Ureter (tissue), 1 donor: ENCODE measurements around the gene LENG8. TPM values are rescaled to one million over a fixed set of nuclear protein-coding genes. Genes with fewer than 3 reads are reported as not detected.
A peak's percentile ranks its signal among the peaks of the same experiment; 100 is the strongest.

Experiments used
- DNase-seq: peaks from one replicate; pipeline ENCODE4 v3.0.0-alpha.2; 2020; ENCODE audit warnings: low spot score
- total RNA-seq: library from RNA; stranded (reverse); gene quantifications from one replicate; pipeline ENCODE4 v1.2.4, GENCODE V29; 2023
- donor health status: DM: yes; HTN: yes; CAD: no.

The LENG8 gene
- 269 TPM for total RNA-seq

DNA sequence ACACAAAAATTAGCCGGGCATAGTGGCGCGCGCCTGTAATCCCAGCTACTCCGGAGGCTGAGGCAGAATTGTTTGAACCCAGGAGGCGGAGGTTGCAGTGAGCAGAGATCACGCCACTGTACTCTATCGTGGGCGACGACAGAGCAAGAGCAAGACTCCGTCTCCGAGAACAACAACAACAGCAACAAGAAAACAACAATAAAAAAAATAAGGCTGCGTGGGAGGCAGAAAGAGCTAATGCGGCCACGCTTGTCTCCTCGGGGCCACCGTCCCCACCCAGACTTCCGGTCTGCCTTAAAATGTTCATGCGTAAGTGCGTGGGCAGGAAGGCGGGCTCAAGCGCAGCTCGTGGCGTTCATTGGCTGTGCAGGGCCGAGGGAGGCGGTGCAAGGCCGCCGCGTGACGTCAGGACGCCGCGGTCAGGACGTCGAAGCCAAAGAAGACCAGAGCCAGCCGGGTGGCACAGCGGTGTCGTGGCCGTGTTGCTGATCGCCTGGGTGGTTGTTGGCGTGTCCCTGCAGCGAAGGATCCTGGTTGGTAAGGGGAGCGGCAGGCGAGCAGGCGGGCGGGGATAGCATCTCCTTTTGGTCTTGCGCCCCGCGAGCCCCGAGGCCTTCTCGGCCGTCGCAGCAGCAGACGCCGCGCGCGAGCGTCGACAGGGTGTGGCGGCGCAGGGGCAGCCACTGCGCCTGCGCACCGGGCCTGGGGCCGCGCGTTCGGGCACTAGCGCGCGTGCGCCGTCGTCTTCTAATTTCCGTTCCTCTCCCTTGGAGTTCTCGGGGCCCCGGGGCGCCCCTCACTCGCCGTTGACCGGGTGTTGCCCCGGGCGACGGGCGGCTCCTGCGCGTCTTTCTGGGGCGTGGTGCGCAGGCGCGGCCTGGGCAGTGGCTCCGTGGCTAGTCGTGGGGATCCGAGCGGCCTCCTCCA, at the start of gene LENG8:
Gene LENG8, plus strand, starts transcription at position 426 of the 927 bp plus-strand sequence. CDS start 2,146 bp downstream, outside the sequence.
- peak; percentile 98 for DNase-seq

DNA sequence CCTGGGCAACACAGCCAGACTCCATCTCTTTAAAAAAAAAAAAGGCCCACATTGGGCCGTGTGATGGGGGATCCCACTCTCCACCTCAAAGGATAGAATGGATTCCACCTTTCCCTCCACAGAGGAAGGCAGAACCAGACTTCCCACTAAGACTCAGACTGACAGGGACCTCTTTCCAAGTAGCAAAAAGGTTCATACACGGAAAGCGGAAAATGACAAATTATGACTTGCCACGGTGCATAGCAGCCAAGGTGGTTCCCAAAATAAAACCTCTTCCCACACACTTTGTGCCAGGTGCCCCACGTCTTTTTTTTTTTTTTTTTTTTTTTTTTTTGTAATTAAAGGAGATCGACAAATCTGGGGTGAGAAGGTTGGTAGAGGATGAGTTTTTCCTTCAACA, 48.1 kb upstream of the LENG8 start:
- DNase-seq = no peak

DNA sequence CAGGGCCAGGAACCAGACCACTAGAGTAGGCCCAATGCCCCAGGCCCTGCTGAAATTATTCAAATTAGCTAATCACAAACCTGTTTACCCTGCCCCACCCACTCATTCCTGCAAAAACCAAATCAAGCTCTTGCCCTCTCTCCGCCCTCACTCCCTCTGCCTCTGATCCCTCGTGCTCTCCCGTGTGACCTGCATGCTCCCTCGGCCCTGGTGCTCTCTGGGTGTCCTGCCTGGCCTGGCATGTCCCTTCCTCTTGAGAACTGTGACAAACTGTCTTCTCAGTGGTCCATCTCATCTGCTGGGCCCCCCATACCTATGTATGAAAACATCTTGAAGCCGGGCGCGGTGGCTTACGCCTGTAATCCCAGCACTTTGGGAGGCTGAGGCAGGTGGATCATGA, 45.9 kb upstream of the LENG8 start:
- no peak for DNase-seq

DNA sequence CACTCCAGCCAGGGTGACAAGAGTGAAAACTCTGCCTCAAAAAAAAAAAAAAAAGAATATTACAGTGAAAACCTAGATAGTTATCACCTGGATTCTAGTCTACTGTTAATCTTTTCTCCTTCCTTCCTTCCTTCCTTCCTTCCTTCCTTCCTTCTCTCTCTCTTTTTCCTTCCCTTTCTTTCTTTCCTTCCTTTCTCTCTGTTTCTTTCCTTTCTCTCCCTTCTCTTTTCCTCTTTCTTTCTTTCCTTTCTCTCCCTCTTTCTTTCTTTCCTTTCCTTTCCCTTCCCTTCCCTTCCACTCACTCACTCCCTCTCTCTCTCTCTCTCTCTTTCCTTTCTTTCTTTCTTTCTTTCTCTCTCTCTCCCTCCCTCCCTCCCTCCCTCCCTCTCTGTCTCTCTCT, 43.4 kb upstream of the LENG8 start:
- DNase-seq = no peak

DNA sequence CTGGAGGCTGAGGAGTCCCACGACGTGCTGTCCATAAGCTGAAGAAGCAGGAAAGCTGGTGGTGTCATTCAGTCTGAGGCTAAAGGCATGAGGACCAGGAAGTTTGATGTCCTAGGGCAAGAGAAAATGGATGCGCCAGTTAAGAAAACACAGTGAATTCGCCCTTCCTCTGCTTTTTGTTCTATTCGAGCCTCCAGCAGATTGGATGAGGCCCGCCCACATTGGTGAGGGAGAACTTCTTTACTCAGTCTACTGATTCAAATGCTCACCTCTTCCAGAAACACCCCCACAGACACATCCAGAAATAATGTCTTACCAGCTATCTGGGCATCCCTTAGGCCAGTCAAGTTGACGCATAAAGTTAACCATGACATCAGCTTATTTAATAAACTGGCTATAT, 41.2 kb upstream of the LENG8 start:
- DNase-seq = no peak

DNA sequence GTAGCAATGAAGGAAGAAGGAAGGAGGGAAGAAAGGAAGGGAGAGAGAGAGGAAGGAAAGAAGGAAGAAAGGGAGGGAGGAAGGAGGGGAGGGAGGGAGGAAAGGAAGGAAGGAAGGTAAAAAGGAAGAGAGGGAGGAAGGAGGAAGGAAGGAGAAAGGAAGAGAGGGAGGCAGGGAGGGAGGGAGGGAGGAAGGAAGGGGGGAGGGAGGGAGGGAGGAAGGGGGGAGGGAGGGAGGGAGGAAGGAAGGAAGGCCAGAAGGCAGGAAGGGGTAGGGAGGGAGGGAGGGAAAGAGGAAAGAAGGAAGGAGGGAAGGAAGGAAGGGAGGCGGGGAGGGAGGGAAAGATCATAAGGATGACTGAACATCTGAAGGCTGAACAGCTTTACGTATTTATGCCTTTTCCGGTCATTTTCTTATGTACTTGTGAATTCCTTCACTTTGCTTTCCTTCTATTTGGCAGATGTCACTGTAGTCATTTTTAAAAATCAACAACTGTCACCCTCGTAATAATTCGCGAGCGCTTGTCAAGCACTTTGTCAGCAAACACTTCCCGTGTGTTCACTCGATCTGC, 40.5 kb upstream of the LENG8 start:
- no peak for DNase-seq

DNA sequence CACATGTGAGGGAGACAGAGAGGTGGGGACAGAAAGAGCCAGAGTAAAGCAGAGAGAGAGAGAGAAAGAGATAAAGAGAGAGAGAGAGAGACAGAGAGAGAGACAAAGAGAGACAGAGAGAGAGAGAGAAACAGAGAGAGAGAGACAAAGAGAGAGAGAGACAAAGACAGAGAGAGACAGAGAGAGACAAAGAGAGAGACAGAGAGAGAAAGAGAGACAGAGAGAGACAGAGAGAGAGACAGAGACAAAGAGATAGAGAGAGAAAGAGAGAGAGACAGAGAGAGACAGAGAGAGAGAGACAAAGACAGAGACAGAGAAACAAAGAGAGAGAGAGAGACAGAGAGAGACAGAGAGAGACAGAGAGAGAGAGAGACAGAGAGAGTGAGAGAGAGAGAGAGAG, 38.0 kb upstream of the LENG8 start:
- no peak for DNase-seq

DNA sequence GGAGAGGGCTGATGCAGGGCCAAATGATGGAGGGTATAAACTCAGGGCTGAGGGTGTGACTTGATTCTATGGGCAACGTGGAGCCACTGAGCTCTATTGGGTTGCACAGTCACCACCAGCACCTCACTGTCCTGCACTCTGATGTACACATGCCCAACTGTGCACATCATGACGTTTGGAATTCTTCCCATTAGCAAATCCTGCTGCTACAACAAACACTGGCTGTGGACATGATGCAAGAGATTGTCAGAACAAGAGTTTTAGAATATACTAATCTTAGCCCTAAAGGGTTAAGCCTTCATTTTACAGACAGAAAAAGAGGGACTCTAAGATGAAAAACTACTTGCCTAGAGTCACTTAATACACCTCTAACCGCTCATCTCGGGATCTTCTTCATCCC, 36.1 kb upstream of the LENG8 start:
- no peak for DNase-seq

DNA sequence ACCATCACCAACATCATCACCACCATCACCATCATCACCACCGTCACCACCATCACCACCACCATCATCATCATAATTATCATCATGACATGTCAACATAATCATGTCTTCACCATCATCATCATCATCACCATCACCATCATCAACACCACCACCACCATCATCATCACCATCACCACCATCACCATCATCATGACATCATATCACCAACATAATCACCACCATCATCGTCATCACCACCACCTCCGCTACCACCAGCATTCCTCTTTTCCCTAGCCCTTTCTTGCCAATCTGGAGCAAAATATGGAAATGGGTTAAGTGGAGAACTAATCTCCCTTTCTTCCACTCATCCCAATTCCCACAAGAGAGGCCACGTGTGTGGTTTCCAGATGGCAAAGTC, 34.8 kb upstream of the LENG8 start:
- DNase-seq = no peak

DNA sequence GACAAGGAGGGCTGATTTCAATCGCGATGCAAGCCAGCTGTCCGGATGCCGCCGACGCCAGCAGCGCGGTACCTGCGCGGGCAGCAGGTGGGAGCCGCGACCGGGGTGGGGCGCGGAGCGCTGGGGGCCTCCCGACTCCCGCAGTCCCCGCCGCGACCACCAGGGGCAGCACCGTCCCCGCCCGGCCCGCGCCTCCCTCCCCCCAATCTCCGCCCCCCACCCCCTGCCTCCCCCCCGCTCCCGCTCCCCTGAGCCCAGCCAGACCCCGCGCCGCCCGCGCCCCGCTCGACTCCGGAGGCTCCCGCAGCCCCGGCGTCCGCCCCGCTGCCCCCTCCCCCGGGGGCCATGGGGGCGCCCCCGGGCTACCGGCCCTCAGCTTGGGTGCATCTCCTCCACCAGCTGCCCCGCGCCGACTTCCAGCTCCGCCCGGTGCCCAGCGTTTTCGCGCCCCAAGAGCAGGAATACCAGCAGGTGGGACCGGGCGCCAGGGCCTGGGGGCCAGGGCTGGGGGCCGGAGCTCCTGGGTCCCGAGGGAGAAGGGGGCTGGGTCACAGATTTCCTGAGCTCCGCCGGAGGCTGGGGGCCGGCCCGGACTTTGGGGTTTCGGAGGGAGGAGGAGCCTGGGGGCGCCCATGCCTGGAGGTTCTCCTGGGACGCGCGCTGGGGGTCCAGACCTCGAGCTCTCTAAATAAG, 33.6 kb upstream of the LENG8 start, which contains the start of gene TTYH1:
Gene TTYH1, plus strand, starts transcription at position 257 of the 693 bp plus-strand sequence. Its CDS starts 89 bp downstream, at position 346.
- DNase-seq = no peak

DNA sequence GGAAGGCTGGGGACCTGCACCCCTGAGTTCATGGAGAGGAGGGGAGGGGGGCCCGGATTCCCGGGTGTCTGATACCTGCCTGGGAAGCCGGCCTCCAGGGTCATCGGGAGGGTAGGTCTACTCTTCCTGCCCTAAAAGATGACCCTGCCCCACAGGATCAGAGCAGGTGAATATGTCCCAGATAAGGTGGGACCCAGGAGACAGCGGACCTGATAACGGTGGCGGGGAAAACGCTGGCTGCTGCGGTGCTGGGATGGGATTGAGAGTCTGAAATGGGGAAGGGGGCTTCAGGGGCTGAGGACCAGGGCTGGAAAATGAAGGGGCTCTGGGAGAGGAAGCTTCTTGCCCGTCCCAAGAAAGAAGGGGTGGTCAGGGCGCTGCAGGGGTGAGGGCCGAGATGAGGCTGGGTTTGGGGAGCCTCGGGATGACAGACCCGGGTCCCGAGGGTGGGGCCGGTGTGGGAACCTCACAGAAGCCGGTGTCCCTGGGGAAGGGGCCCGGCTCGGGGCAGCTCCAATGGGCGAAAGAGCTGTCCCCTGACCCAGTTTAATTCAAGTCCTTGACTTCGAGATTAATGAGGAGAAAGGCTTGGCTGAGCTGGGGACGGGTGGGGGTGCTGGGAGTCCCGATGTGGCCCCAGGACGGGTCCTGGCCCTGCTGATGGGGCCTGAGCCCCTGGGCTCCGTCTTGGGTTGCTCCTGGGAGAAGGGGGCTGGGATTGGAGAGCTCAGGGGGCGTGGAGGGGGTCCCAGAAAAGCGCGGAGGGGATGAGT, 32.9 kb upstream of the LENG8 start:
- no peak for DNase-seq

DNA sequence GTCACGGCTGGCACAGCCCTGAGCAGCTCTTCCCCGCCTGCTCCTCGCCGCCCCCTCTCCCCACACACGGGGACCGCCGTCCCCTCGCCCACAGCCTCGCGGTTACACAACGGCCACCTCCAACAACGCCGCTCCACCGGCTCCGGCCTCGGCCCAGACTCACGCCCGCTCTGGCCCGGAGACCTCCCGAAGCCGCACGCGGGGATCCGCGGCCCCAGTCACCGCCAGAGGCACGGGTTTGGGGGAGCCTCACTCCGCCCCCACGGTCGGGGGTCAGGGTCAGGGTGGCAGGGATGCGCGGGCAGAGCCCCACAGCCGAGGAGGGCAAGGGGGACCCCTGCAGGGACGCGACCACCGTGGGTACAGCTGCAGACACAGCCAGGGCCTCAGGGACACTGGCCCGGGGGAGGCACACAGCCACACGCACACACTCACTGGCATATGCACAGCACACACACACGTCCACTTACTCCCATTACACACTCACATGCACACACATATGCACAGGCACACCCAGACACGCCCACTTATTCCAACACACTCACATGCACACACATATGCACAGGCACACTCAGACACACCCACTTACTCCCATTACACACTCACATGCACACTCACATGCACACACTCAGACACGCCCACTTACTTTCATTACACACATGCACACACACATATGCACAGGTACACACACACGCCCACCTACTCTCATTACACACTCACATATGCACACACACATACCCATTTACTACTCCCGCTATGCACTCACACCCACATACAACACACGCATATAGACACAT, 32.1 kb upstream of the LENG8 start:
- no peak for DNase-seq

DNA sequence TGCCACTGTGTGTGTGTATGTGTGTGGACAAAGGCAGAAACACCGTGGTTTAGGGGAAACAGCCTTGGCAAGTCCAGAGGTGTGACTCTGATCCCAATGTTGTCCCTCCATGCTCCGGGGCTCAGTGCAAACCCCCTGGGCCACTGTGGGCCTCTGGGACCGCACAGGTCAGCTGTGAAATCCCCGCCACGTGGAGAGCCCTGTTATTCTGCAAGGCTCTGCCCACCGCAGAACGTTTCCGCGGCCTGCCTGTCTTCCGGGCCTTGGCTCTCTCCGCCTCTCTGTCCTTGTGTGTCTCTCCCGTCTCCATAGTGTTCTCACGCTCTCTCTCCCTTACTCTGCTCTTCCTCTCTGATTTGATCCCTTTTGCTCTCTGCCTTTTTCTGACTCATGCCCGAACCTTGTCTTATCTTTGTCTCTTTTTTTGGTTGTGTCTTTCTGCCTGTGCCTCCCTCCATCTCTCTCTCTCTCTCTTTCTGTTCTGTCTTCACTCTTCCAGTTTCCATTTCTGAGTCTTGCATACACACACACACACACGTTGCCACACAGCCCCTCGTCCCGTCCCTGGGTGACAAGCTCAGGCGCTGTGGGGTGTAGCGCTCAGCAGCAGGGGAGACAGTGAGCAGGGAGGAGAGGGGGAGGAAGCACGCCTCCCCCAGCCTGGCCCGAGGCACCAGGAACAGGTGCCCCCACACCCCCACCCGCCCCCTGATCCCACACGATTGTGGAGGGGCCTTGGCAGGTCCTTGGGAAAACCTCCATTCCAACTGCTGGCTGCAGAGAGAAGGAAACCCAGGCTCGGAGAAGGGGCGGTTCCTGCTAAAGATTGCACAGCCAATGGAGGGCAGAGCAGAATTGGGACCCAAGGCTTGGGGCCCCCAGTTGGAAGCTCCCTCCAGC, 30.7 kb upstream of the LENG8 start:
- no peak for DNase-seq

DNA sequence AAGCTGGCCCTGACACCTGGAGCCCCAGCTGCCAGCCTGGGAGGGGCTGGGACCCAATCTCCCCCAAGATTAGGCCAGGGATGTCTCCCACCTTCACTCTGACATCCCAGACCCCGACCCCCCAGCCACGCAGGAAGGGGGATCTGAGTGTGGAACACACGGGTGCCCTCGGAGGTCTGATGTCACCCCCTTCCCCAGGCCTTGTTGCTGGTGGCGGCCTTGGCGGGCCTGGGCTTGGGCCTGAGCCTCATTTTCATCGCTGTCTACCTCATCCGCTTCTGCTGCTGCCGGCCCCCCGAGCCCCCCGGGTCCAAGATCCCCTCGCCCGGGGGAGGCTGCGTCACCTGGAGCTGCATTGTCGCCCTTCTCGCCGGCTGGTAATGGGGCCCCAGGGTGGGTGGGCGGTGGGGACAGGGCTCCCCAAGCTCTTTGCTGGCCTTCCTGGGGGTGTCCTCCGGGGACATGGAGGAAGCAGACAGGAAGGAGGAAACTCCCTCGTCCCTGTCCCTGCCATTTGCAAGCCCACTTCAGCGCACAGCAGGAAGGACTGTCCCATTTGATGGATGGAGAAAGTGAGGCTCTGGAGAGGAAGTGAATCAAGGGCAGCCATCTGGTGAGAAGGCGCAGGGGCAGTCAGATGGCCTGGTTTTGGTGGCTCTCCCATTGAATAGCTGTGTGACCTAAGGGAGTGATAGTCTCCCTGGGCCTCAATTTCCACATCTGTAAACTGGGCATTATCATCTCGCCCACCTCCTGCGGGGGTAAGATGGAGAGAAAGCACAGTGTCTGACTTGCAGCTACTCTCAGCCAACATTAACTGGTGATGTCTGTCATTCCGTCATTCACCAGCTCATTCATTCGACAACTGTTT, 29.8 kb upstream of the LENG8 start:
- no peak for DNase-seq

DNA sequence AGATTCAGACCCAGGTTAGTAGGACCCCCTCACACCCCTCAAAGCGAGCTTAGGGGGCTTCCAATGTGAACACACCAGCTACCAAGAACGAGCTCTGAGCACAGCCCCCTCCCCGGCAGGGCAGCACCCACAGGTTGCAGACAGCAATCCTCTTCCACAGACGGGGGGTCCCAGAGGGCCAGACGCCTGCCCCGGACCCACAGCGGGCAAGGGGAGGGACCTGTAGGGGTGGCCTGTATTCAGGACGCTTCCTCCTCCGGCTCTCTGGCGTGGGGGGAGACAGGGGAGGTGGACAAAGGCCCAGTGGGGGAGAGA, 29.0 kb upstream of the LENG8 start:
- no peak for DNase-seq

DNA sequence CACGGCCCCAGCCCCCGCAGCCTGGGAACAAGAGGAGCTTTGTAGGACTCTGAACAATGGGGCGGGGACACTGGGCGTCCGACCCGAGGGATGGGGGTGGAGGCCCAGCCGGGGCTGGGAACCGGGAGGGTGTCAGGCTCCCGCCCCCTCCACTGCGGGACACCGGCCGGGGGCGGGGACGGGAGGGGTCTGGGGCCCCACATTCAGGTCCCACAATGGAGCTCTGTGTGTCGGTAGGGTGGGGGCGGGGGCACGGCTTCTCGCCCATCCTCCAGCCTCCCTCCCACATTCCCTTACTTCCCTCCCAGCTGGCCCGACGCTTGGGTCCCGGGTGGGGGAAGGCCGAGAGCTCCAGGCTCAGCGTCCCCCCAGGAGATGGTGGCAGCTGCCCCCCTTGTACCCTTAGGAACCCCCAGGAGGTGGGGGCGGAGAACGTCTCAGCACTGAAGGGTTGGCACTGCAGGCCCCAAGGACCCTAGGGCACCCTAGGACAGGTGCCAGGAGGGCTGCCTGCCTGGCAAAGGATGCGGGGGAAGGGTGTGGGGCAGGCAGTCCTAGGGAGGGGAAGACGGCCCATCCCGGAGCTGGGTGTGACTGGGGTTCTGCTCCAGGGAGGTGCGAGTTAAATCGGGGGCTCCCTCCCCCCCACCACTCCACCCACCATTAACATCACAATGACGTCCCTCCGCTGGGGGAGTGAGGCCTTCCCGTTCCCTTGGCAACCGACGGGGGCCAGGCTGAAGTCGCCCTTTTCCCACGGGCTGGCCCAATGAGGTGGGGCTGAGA, 28.4 kb upstream of the LENG8 start:
- no peak for DNase-seq

DNA sequence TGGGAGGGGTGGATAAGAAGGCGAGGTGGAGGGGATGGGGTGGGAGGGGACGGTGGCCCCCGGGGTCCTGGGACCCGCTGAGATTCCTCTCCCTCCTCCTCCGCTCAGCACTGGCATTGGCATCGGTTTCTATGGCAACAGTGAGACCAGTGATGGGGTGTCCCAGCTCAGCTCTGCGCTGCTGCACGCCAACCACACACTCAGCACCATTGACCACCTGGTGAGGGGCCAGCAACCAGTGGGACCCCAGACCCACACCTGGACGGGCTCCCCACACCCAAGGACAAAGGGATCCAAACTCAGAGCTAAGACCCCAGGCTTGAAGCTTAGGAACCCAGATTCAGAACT, 27.9 kb upstream of the LENG8 start:
- no peak for DNase-seq

DNA sequence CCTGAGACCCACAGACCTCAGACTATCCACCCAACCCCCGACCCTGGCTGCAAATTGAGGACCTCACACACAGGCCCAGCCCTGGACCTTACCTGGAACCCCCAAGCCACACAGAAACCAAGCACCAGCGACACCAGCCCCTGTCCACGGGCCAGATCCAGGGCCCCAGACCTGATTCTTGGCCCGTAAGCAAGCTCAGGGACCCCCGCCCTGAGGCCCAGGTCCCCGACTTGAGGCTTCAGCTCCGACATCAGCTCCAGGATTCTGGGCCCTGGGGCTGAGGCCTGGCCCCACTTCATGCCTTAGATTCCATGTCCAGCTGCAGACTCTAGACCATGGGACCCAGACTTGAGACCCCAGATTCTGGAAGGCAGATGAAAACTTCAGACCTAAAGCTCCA, 27.5 kb upstream of the LENG8 start:
- DNase-seq = no peak
